RWPE2 (cell line): ENCODE results near the gene SPRR5.

Source experiments
- ATAC-seq: fragments of 200-7000 bp; cut with Tn5 transposase; 3 replicates; pipeline ENCODE4 v1.9.1; 2021; ENCODE audit warnings: low read depth
- DNase-seq: peaks from one replicate; pipeline ENCODE4 v3.0.0-alpha.2; 2020; ENCODE audit warnings: low spot score
- H3K27ac ChIP-seq: fragments of 450-650 bp; 2 replicates; pipeline ENCODE4 v1.5.1; 2017; ENCODE audit warnings: mild to moderate bottlenecking; ENCODE audit not compliant: poor library complexity, severe bottlenecking
- H3K27me3 ChIP-seq: fragments of 250-450 bp; sonication (Bioruptor Pico); 2 replicates; pipeline ENCODE4 v1.5.1; 2021; ENCODE audit warnings: mild to moderate bottlenecking, moderate library complexity; ENCODE audit not compliant: insufficient read depth, poor library complexity, severe bottlenecking
- H3K36me3 ChIP-seq: fragments of 250-450 bp; sonication (Bioruptor Pico); 2 replicates; pipeline ENCODE4 v1.5.1; 2020; ENCODE audit warnings: low read depth, mild to moderate bottlenecking, moderate library complexity
- H3K4me1 ChIP-seq: fragments of 250-450 bp; sonication (Bioruptor Pico); 2 replicates; pipeline ENCODE4 v1.5.1; 2021; ENCODE audit warnings: mild to moderate bottlenecking, moderate library complexity; ENCODE audit not compliant: insufficient read depth, poor library complexity, severe bottlenecking
- H3K4me3 ChIP-seq: fragments of 250-450 bp; sonication (Bioruptor Pico); 2 replicates; pipeline ENCODE4 v1.5.1; 2021; ENCODE audit warnings: mild to moderate bottlenecking, moderate library complexity; ENCODE audit not compliant: severe bottlenecking
- H3K9me3 ChIP-seq: fragments of 250-450 bp; sonication (Bioruptor Pico); 2 replicates; pipeline ENCODE4 v1.5.1; 2021; ENCODE audit warnings: mild to moderate bottlenecking, moderate library complexity; ENCODE audit not compliant: severe bottlenecking
- CTCF ChIP-seq: fragments of 450-650 bp; IDR thresholded peaks from one replicate; pipeline ENCODE4 v1.5.1; 2017; ENCODE audit warnings: mild to moderate bottlenecking, moderate library complexity; ENCODE audit not compliant: poor library complexity, severe bottlenecking

The SPRR5 gene

GRCh38 chr1:152904688-152905440, 42.1 kb upstream of the SPRR5 start:
- H3K27me3 ChIP-seq, result no peaks in the 10 kb centered on the region
- peaks cover 35% of the 10 kb centered on the region for H3K4me1 ChIP-seq
- H3K9me3 ChIP-seq, result no peaks in the 10 kb centered on the region
- no peak for TF ChIP-seq CTCF
- peak overlapping the region; percentile 84 for H3K27ac ChIP-seq
- no peak for ATAC-seq
- DNase-seq, result no peak
- no peak overlapping the region for H3K4me3 ChIP-seq
- H3K36me3 ChIP-seq, result no peaks in the 10 kb centered on the region

DNA sequence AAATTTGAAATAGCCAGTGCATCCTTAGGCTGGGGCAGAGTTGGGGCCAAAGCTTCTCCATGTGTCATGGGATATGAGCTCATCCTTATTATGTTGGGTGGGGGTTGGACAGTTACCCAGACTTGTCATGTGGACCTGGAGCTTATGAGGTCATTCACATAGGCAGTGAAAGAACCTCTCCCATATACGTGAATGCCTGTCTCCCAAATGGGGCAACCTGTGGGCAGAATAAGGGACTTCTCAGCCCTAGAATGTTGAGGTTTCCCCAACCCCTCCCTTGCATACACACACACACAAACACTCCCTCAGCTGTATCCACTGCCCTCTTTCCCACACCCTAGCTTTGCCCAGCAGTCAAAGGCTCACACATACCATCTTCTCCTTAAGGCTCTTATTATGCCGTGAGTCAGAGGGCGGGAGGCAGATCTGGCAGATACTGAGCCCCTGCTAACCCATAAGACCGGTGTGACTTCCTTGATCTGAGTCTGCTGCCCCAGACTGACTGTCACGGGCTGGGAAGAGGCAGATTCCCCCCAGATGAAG, 40.9 kb upstream of the SPRR5 start:
- Histone ChIP-seq H3K36me3 (no peaks in the 10 kb centered on the region), H3K27ac (peak overlapping the region; percentile 84), H3K4me3 (no peak overlapping the region), H3K9me3 (no peaks in the 10 kb centered on the region), H3K4me1 (peaks cover 35% of the 10 kb centered on the region), H3K27me3 (no peaks in the 10 kb centered on the region)
- peak; percentile 84 for DNase-seq
- no peak for TF ChIP-seq CTCF
- peak; percentile 89 for ATAC-seq

DNA sequence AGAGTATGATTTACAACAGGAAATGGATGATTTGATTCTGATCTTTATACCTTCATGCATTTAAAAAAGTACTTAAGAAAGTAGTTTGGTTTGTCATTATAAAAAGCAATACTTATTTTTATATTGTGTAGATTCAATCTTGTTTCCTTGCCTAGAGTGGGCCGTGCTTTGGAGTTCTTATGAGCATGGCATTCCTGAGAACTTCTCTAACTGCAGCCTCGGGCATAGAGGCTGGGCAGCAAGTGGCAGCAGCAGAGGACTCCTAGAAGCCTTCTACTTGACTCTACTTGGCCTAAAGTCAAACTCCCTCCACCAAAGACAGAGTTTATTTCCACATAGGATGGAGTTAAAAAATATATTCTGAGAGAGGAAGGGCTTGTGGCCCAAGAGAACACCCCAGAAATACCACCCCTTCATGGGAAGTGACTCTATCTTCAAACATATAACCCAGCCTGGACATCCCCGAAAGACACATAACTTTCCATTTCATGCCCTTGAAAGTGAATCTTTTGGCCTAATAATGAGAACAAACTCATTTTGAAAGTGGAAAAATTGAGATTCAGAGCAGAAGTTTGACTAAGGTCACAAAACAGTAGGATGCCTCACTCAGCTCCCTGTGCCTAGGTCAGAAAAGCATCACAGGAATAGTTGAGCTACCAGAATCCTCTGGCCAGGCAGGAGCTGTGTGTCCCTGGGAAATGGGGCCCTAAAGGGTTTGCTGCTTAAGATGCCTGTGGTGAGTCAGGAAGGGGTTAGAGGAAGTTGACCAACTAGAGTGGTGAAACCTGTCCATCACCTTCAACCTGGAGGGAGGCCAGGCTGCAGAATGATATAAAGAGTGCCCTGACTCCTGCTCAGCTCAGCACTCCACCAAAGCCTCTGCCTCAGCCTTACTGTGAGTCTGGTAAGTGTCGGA, 39.1 kb upstream of the SPRR5 start, which contains the start of gene IVL:
TSS of gene IVL (plus strand) at position 861 of the 916 bp plus-strand sequence. CDS start 1,252 bp downstream, outside the sequence.
- H3K27me3 ChIP-seq, result no peaks in the 10 kb centered on the region
- H3K36me3 ChIP-seq, result no peaks in the 10 kb centered on the region
- H3K4me3 ChIP-seq, result no peak within 1 kb of the TSS
- peak within 1 kb of the TSS; percentile 84 for H3K27ac ChIP-seq
- DNase-seq (peak; percentile 76), ATAC-seq (peak; percentile 64)
- H3K4me1 ChIP-seq, result peaks cover 35% of the 10 kb centered on the region
- no peak for TF ChIP-seq CTCF
- no peaks in the 10 kb centered on the region for H3K9me3 ChIP-seq

GRCh38 chr1:152909206-152909605, 37.8 kb upstream of the SPRR5 start:
- Histone ChIP-seq H3K27ac (peak overlapping the region; percentile 84), H3K9me3 (no peaks in the 10 kb centered on the region), H3K4me3 (no peak overlapping the region), H3K4me1 (peaks cover 35% of the 10 kb centered on the region), H3K36me3 (no peaks in the 10 kb centered on the region), H3K27me3 (no peaks in the 10 kb centered on the region)
- no peak for TF ChIP-seq CTCF
- ATAC-seq (no peak), DNase-seq (no peak)
